Activated T-cell treated with anti-CD3 and anti-CD28 coated beads, Interleukin-2, amount 50 U/mL, for 24 hours (primary cell): ENCODE data around the gene WFDC8.
"Not testable (repeated sequence)": the region's sequence is repeated elsewhere in the genome, so short reads cannot be mapped to it uniquely, and the experiment has no call there.

Source experiments
- DNase-seq: peaks from one replicate; pipeline ENCODE4 v3.0.0-alpha.2; 2020
- H3K27ac Mint-ChIP-seq: 2 replicates; pipeline ENCODE4 v1.8.0; 2020; ENCODE audit warnings: mild to moderate bottlenecking, mixed read lengths
- H3K27me3 Mint-ChIP-seq: 2 replicates; pipeline ENCODE4 v1.8.0; 2020; ENCODE audit warnings: mixed read lengths
- H3K36me3 Mint-ChIP-seq: 2 replicates; pipeline ENCODE4 v1.8.0; 2020; ENCODE audit warnings: low read depth, mixed read lengths
- H3K4me1 Mint-ChIP-seq: 2 replicates; pipeline ENCODE4 v1.8.0; 2020; ENCODE audit warnings: low read depth, mixed read lengths
- H3K4me3 Mint-ChIP-seq: 2 replicates; pipeline ENCODE4 v1.8.0; 2020; ENCODE audit warnings: mild to moderate bottlenecking, moderate library complexity, mixed read lengths
- H3K9me3 Mint-ChIP-seq: 2 replicates; pipeline ENCODE4 v1.8.0; 2020; ENCODE audit warnings: mixed read lengths

Gene WFDC8

GRCh38 chr20:45579184-45579583 is at the start of gene WFDC8:
Gene WFDC8, minus strand, starts transcription at chr20:45579284. Its CDS starts 37 bp downstream, at chr20:45579247.
- no peaks in the 10 kb centered on the region for H3K36me3 Mint-ChIP-seq
- H3K27me3 Mint-ChIP-seq = peaks cover 41% of the 10 kb centered on the region
- H3K4me1 Mint-ChIP-seq = no peaks in the 10 kb centered on the region
- no peak within 1 kb of the TSS for H3K4me3 Mint-ChIP-seq
- no peak for DNase-seq
- H3K9me3 Mint-ChIP-seq = no peaks in the 10 kb centered on the region
- H3K27ac Mint-ChIP-seq = no peak within 1 kb of the TSS

GRCh38 chr20:45626540-45626939 is 47.5 kb upstream of the WFDC8 start:
- no peak for DNase-seq
- Mint-ChIP-seq H3K36me3 (no peaks in the 10 kb centered on the region), H3K4me1 (peaks cover 5% of the 10 kb centered on the region), H3K27ac (no peak overlapping the region), H3K9me3 (no peaks in the 10 kb centered on the region), H3K27me3 (peaks cover 64% of the 10 kb centered on the region), H3K4me3 (no peak overlapping the region)

GRCh38 chr20:45621593-45621992 is 42.5 kb upstream of the WFDC8 start:
- H3K9me3 Mint-ChIP-seq = no peaks in the 10 kb centered on the region
- H3K4me3 Mint-ChIP-seq = no peak overlapping the region
- DNase-seq = no peak
- no peaks in the 10 kb centered on the region for H3K36me3 Mint-ChIP-seq
- no peak overlapping the region for H3K27ac Mint-ChIP-seq
- peaks cover 26% of the 10 kb centered on the region for H3K27me3 Mint-ChIP-seq
- H3K4me1 Mint-ChIP-seq = no peaks in the 10 kb centered on the region

- no peaks in the 10 kb centered on the region for H3K36me3 Mint-ChIP-seq
- H3K4me3 Mint-ChIP-seq = no peak overlapping the region
- no peak for DNase-seq
- no peaks in the 10 kb centered on the region for H3K4me1 Mint-ChIP-seq
- H3K27me3 Mint-ChIP-seq = peaks cover 17% of the 10 kb centered on the region
- no peak overlapping the region for H3K27ac Mint-ChIP-seq
- no peaks in the 10 kb centered on the region for H3K9me3 Mint-ChIP-seq
Measured at GRCh38 chr20:45617591-45617990, 38.5 kb upstream of the WFDC8 start.

GRCh38 chr20:45612314-45612713 is 33.2 kb upstream of the WFDC8 start:
- Mint-ChIP-seq H3K4me1 (peaks cover 21% of the 10 kb centered on the region), H3K4me3 (no peak overlapping the region), H3K9me3 (peaks cover 4% of the 10 kb centered on the region), H3K27ac (no peak overlapping the region), H3K36me3 (no peaks in the 10 kb centered on the region), H3K27me3 (peaks cover 39% of the 10 kb centered on the region)
- no peak for DNase-seq

- H3K27me3 Mint-ChIP-seq = peaks cover 43% of the 10 kb centered on the region
- H3K27ac Mint-ChIP-seq = peak overlapping the region; percentile 45
- peaks cover 23% of the 10 kb centered on the region for H3K4me1 Mint-ChIP-seq
- H3K9me3 Mint-ChIP-seq = peaks cover 10% of the 10 kb centered on the region
- no peak overlapping the region for H3K4me3 Mint-ChIP-seq
- DNase-seq = peak; percentile 39
- H3K36me3 Mint-ChIP-seq = no peaks in the 10 kb centered on the region
Measured at GRCh38 chr20:45611054-45611453, 32.0 kb upstream of the WFDC8 start.

GRCh38 chr20:45607810-45608209 is 28.7 kb upstream of the WFDC8 start:
- H3K36me3 Mint-ChIP-seq = no peaks in the 10 kb centered on the region
- H3K27me3 Mint-ChIP-seq = peaks cover 39% of the 10 kb centered on the region
- no peak overlapping the region for H3K4me3 Mint-ChIP-seq

GRCh38 chr20:45595235-45595634 is 16.2 kb upstream of the WFDC8 start:
- Mint-ChIP-seq H3K9me3 (no peaks in the 10 kb centered on the region), H3K36me3 (no peaks in the 10 kb centered on the region), H3K4me3 (no peak overlapping the region), H3K4me1 (peaks cover 1% of the 10 kb centered on the region), H3K27me3 (peaks cover 63% of the 10 kb centered on the region), H3K27ac (no peak overlapping the region)
- DNase-seq = no peak

More at GRCh38 chr20:45607810-45608209, 28.7 kb upstream of the WFDC8 start:
- no peak for DNase-seq
- no peak overlapping the region for H3K27ac Mint-ChIP-seq
- peaks cover 22% of the 10 kb centered on the region for H3K9me3 Mint-ChIP-seq
- peaks cover 25% of the 10 kb centered on the region for H3K4me1 Mint-ChIP-seq

- H3K4me3 Mint-ChIP-seq = no peak overlapping the region
Measured at GRCh38 chr20:45593498-45593897, 14.4 kb upstream of the WFDC8 start.

GRCh38 chr20:45592574-45593189 is 13.6 kb upstream of the WFDC8 start:
- no peaks in the 10 kb centered on the region for H3K9me3 Mint-ChIP-seq
- no peaks in the 10 kb centered on the region for H3K36me3 Mint-ChIP-seq
- peaks cover 1% of the 10 kb centered on the region for H3K4me1 Mint-ChIP-seq
- no peak for DNase-seq
- no peak overlapping the region for H3K27ac Mint-ChIP-seq
- H3K27me3 Mint-ChIP-seq = peaks cover 55% of the 10 kb centered on the region
- H3K4me3 Mint-ChIP-seq = no peak overlapping the region

More at GRCh38 chr20:45593498-45593897, 14.4 kb upstream of the WFDC8 start:
- DNase-seq = no peak
- Mint-ChIP-seq H3K36me3 (no peaks in the 10 kb centered on the region), H3K4me1 (peaks cover 1% of the 10 kb centered on the region), H3K27ac (no peak overlapping the region), H3K27me3 (peaks cover 56% of the 10 kb centered on the region), H3K9me3 (no peaks in the 10 kb centered on the region)

GRCh38 chr20:45589725-45590124 is 10.6 kb upstream of the WFDC8 start:
- H3K27me3 Mint-ChIP-seq = peaks cover 33% of the 10 kb centered on the region
- DNase-seq = no peak
- no peak overlapping the region for H3K27ac Mint-ChIP-seq
- no peak overlapping the region for H3K4me3 Mint-ChIP-seq
- H3K4me1 Mint-ChIP-seq = peaks cover 1% of the 10 kb centered on the region
- H3K9me3 Mint-ChIP-seq = no peaks in the 10 kb centered on the region
- no peaks in the 10 kb centered on the region for H3K36me3 Mint-ChIP-seq

- DNase-seq = no peak
- no peak overlapping the region for H3K4me3 Mint-ChIP-seq
- H3K4me1 Mint-ChIP-seq = peaks cover 1% of the 10 kb centered on the region
- no peaks in the 10 kb centered on the region for H3K36me3 Mint-ChIP-seq
- H3K9me3 Mint-ChIP-seq = no peaks in the 10 kb centered on the region
- peaks cover 24% of the 10 kb centered on the region for H3K27me3 Mint-ChIP-seq
- no peak overlapping the region for H3K27ac Mint-ChIP-seq
Measured at GRCh38 chr20:45588800-45589199, 9.7 kb upstream of the WFDC8 start.

GRCh38 chr20:45585986-45586385 is 6.9 kb upstream of the WFDC8 start:
- not testable (repeated sequence) for DNase-seq, H3K9me3 Mint-ChIP-seq, H3K4me1 Mint-ChIP-seq

GRCh38 chr20:45584294-45584693 is 5.2 kb upstream of the WFDC8 start:
- not testable (repeated sequence) for H3K36me3 Mint-ChIP-seq, H3K27ac Mint-ChIP-seq, H3K9me3 Mint-ChIP-seq, H3K4me3 Mint-ChIP-seq, H3K4me1 Mint-ChIP-seq, DNase-seq
- H3K27me3 Mint-ChIP-seq = peaks cover 34% of the 10 kb centered on the region

More at GRCh38 chr20:45585986-45586385, 6.9 kb upstream of the WFDC8 start:
- peaks cover 25% of the 10 kb centered on the region for H3K27me3 Mint-ChIP-seq
- not testable (repeated sequence) for H3K36me3 Mint-ChIP-seq, H3K4me3 Mint-ChIP-seq, H3K27ac Mint-ChIP-seq

GRCh38 chr20:45583502-45583901 is 4.4 kb upstream of the WFDC8 start:
- H3K27me3 Mint-ChIP-seq = peaks cover 34% of the 10 kb centered on the region
- no peaks in the 10 kb centered on the region for H3K9me3 Mint-ChIP-seq
- H3K4me1 Mint-ChIP-seq = no peaks in the 10 kb centered on the region
- no peak overlapping the region for H3K27ac Mint-ChIP-seq
- H3K36me3 Mint-ChIP-seq = no peaks in the 10 kb centered on the region
- H3K4me3 Mint-ChIP-seq = no peak overlapping the region
- no peak for DNase-seq

GRCh38 chr20:45581702-45582101 is 2.6 kb upstream of the WFDC8 start:
- Mint-ChIP-seq H3K36me3 (no peaks in the 10 kb centered on the region), H3K4me3 (no peak overlapping the region), H3K27me3 (peaks cover 29% of the 10 kb centered on the region), H3K27ac (no peak overlapping the region), H3K9me3 (no peaks in the 10 kb centered on the region), H3K4me1 (no peaks in the 10 kb centered on the region)
- DNase-seq = no peak
